Adipocyte (in vitro differentiated cells): ENCODE measurements around the gene ZNF148.

Experiments used
- DNase-seq: peaks from one replicate; pipeline ENCODE4 v3.0.0-alpha.2; 2015; ENCODE audit warnings: low read depth
- H3K27me3 ChIP-seq: replicated peaks from 2 replicates; pipeline ENCODE4 v1.7.0; 2013; ENCODE audit warnings: mild to moderate bottlenecking, low read length, moderate library complexity; ENCODE audit not compliant: control insufficient read depth, insufficient read depth
- H3K36me3 ChIP-seq: 2 replicates; pipeline ENCODE4 v1.7.0; 2013; ENCODE audit warnings: low read length, mild to moderate bottlenecking, moderate library complexity; ENCODE audit not compliant: control insufficient read depth, insufficient read depth, severe bottlenecking
- H3K4me1 ChIP-seq: 2 replicates; pipeline ENCODE4 v1.7.0; 2013; ENCODE audit warnings: mild to moderate bottlenecking, low read length, moderate library complexity; ENCODE audit not compliant: control insufficient read depth, insufficient read depth
- H3K4me3 ChIP-seq: 2 replicates; pipeline ENCODE4 v1.7.0; 2013; ENCODE audit warnings: mild to moderate bottlenecking, low read length, moderate library complexity
- H3K9ac ChIP-seq: 2 replicates; pipeline ENCODE4 v1.7.0; 2013; ENCODE audit warnings: mild to moderate bottlenecking, low read length, moderate library complexity
- H3K9me3 ChIP-seq: 2 replicates; pipeline ENCODE4 v1.7.0; 2013; ENCODE audit warnings: mild to moderate bottlenecking, low read length, moderate library complexity; ENCODE audit not compliant: control insufficient read depth

Gene ZNF148

DNA sequence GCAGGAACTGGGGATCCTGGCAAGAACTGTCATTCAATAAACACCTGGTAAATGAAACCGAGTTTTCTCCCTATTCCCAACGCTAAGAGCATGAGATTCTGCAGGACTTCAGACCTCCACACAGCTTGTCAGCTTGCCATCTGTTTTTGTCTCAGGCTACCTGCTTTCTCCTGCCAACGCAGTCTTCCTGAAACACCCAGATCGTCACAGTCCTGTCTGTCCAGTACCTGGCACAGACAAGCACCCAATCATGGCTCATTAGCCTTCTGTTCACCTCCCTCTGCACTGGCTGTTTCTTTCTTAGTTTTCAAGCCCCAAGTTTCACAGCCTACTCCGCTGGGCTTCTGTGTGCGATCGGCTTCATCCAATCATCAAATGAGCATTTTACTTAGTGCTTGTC lies 167.6 kb downstream of the ZNF148 start:
- Histone ChIP-seq H3K9ac (no peak overlapping the region), H3K36me3 (no peaks in the 10 kb centered on the region), H3K9me3 (no peaks in the 10 kb centered on the region), H3K4me3 (no peak overlapping the region), H3K4me1 (no peaks in the 10 kb centered on the region), H3K27me3 (no peaks in the 10 kb centered on the region)
- no peak for DNase-seq

DNA sequence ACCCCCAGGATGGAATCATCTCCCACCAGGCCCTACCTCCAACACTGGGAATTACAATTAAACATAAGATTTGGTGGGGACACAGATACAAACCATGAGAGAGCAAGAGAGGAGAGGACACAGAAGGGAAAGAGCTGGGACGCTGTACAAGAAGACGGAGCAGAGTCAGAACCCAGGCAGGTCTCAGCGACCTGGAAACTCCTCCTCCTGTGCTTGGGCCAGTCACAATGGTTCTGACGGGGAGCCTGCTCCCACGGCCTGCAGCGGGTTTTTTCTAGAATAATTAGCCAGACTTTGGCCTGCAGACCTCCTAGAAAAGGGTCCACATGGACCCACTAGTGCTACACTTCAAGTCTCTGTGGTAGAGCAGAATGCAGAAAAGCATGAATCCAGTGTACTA lies 168.2 kb downstream of the ZNF148 start:
- Histone ChIP-seq H3K27me3 (no peaks in the 10 kb centered on the region), H3K4me1 (no peaks in the 10 kb centered on the region), H3K9me3 (no peaks in the 10 kb centered on the region), H3K36me3 (no peaks in the 10 kb centered on the region), H3K4me3 (no peak overlapping the region), H3K9ac (no peak overlapping the region)
- no peak for DNase-seq

DNA sequence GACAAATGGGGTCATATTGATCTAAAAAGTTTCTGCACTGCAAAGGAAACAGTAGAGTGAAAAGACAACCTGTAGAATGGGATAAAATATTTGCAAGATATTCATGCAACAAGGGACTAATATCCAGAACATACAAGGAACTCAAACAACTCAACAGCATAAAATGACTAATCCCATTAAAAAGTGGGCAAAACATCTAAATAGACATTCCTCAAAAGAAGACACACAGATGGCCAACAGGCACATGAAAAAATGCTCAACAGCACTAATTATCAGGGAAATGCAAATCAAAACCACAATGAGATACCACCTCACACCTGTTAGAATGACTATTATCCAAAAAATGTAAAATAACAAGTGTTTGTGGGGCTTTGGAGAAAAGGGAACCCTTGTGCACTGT lies 171.4 kb downstream of the ZNF148 start:
- H3K9ac ChIP-seq, result no peak overlapping the region
- DNase-seq, result no peak
- no peaks in the 10 kb centered on the region for H3K27me3 ChIP-seq
- no peaks in the 10 kb centered on the region for H3K9me3 ChIP-seq
- no peaks in the 10 kb centered on the region for H3K4me1 ChIP-seq
- no peak overlapping the region for H3K4me3 ChIP-seq
- H3K36me3 ChIP-seq, result no peaks in the 10 kb centered on the region

DNA sequence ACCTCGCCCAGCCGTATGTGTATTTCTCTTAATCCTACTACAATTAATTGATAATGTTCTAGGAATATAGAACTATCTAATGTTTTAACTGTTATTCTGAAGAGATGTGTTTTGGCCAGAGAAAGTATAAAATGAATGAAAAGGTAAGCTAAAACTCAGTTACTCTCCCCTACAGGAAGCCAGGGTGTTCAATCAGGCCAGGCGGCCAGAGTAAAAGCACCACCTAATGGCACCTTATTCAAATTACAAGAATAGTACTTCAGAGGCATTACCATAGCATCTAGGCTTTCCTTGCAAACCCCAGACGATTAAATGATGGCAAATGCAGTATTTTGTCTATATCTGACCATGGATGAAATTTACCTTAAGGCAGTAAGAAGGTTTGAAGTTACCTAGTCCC lies 172.9 kb downstream of the ZNF148 start:
- Histone ChIP-seq H3K4me1 (no peaks in the 10 kb centered on the region), H3K36me3 (no peaks in the 10 kb centered on the region), H3K4me3 (no peak overlapping the region), H3K9me3 (no peaks in the 10 kb centered on the region), H3K27me3 (no peaks in the 10 kb centered on the region), H3K9ac (no peak overlapping the region)
- no peak for DNase-seq

DNA sequence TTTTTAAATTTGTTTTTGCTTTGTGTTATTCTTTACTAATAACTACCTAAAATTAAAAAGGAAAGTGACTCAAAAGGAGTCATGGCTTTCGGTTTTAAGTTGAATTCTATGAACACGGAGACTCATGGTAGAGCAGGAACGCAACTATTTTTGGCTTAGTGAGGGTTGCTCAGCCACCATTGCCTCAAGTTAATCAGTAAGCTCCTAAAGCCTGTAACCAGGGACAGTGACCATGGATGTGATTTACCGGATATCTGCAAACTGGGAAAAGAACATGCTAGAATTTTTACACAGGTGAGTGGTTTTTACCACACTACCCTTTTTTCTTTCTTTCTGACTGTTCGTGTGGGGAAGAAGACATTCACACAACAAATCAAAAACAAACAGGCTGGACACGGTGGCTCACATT lies 174.4 kb downstream of the ZNF148 start:
- Histone ChIP-seq H3K9me3 (no peaks in the 10 kb centered on the region), H3K4me1 (no peaks in the 10 kb centered on the region), H3K4me3 (no peak overlapping the region), H3K27me3 (no peaks in the 10 kb centered on the region), H3K9ac (no peak overlapping the region), H3K36me3 (no peaks in the 10 kb centered on the region)
- DNase-seq, result no peak

DNA sequence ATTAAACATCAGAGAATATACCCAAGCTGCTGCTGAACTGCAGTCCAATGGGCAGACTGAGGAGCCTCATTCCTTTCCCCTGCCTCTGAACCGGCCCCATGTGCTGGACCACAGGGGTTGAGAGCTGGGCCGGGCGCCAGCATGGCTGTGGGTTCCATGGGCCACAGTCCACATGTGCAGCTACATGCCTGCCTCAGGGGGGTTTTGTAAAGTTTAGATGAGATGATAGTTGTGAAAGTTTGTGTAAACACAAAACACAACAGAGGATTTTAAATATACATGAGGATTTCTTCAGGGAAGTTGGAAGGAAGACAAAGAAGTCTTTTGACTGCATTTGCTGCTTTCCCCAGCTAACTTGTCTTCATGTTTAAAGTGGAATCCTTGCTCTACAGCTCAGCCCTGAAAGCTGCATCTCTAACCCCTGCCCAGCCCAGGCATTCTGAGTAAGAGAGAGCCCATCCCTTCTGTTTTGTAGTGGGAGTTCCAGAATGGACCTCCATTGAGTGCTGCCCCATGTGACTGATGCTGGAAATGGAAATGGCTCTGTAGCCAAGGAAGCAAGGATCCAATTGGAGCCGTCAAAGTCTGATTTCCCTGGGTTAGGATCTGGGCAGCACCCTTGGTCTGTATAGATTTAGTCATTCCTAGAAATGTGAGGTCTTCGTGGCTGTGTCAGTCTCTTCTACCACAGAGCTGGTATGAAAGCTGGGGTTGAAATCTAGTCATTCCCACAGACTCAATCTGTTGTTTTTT lies 180.1 kb downstream of the ZNF148 start:
- no peaks in the 10 kb centered on the region for H3K36me3 ChIP-seq
- H3K4me3 ChIP-seq, result no peak overlapping the region
- DNase-seq, result peak; percentile 87
- no peaks in the 10 kb centered on the region for H3K27me3 ChIP-seq
- no peaks in the 10 kb centered on the region for H3K9me3 ChIP-seq
- H3K4me1 ChIP-seq, result peaks cover 5% of the 10 kb centered on the region
- no peak overlapping the region for H3K9ac ChIP-seq

DNA sequence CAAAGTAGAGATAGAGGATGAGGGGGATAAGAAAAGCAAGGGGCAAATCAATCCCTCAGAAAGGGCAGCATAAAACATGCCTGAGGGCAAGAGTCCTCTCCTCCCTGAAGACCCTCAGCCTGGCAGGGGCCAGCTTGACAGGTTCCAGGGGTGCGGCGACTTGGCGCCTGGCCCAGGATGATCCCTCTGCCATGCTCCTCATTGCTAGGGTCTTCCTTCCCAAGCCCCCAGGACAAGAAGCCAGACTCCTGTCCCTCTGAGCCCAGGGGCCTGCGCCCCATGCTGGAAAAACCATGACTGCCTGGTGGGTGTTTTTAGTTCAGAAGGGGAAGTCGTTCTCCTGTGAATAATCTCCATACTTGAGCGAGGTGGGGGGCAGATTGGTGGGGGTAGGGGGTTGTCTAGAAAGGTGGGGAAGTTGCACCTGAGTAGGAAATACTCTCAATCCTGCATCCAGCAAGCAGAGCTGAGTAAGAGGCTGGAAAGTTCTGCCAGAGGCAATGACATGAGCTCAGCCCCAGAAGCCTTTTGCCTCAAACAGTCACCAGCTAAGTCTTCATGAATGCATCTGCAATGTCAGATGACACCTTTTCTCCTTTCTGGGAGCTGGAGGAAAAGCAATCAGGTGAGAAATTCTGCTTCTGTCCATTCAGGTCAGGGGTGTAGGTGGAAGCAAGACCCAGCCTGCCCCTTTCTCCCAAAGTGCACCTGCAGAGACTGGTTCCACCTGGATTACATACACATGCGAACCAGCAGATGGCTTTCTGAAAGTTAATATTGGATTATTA lies 180.9 kb downstream of the ZNF148 start:
- Histone ChIP-seq H3K36me3 (no peaks in the 10 kb centered on the region), H3K9me3 (no peaks in the 10 kb centered on the region), H3K27me3 (no peaks in the 10 kb centered on the region), H3K4me1 (peaks cover 5% of the 10 kb centered on the region), H3K9ac (no peak overlapping the region), H3K4me3 (no peak overlapping the region)
- peak; percentile 30 for DNase-seq

DNA sequence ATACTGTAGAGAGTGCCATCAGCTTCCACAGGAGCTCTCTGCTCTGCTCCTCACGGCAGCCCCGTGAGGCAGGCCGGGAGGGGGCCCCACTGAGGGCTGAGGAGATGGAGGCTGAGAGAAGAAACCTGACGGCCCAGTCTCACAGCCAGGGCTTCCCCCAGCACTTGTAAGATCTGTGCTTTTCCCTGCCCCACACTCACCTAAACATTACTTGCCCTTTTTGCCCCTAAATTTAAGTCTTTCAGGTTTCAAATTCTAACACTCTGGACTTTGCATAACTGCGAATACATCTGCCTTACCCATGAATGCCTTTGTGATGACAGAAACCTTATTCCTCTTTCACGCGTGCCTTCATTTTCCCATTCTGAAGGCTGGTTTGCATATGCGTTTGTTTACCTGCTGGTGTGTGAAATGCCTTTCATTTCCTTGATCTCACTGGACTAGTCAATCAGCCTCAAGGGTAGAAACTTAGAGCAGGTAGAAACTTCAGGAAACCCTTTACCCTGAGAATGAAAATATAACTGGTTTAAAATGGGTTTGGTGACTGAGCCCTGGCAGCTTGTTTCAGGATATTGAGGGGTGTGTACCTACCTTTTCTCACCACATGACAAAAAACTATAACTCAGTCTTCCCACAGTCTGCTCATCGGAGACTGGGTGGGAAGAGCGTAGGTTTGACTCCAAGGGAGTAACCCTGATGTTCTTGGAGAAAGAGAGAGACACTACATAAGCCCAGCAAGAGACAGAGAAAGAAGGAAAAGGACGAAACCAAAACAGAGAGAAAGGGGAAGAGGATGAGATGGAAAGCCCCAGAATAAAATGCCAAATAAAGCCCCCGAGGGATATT lies 182.7 kb downstream of the ZNF148 start:
- Histone ChIP-seq H3K4me3 (no peak overlapping the region), H3K27me3 (no peaks in the 10 kb centered on the region), H3K9ac (no peak overlapping the region), H3K4me1 (peaks cover 5% of the 10 kb centered on the region), H3K9me3 (no peaks in the 10 kb centered on the region), H3K36me3 (no peaks in the 10 kb centered on the region)
- DNase-seq, result no peak

DNA sequence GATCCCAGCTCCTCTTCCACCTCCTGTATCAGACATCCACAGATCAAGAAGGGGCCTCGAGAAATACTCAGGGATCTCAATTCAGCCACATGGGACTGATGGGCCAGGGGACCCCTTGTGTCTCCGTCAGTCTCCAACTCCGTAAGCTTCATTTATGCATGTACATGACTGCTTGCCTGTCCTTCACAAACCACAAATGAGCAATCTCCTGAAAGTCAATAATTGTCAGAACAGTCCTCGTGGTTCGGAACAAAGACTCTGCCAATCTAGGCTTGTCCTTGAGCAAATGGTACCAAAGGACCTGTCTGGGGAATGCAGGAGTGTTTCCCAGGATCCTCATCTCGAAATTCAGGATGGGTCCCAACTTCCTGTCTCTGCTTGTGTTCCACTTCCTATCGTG lies 183.4 kb downstream of the ZNF148 start:
- Histone ChIP-seq H3K4me3 (no peak overlapping the region), H3K9me3 (no peaks in the 10 kb centered on the region), H3K36me3 (no peaks in the 10 kb centered on the region), H3K4me1 (peaks cover 5% of the 10 kb centered on the region), H3K27me3 (no peaks in the 10 kb centered on the region), H3K9ac (no peak overlapping the region)
- no peak for DNase-seq

DNA sequence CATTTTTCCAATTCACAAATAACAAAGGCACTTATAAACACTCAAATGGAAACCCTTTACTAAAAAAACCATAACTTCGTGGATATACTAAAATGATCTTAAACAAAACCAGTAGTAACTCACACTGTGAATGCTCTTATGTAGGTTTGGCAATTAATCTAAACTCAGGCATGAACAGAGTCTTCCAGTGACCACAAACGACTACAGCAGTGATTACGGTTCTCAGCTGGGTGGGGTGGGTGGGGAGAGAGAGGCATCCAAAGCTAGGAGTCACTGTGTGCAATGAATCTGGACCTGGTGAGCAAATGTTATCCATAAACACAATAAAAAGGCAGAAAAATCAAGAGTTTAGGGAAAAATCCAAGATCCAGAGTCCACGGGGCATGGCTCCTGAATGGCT lies 183.9 kb downstream of the ZNF148 start:
- DNase-seq, result no peak
- Histone ChIP-seq H3K9ac (no peak overlapping the region), H3K4me3 (no peak overlapping the region), H3K4me1 (peaks cover 5% of the 10 kb centered on the region), H3K27me3 (no peaks in the 10 kb centered on the region), H3K9me3 (no peaks in the 10 kb centered on the region), H3K36me3 (no peaks in the 10 kb centered on the region)

DNA sequence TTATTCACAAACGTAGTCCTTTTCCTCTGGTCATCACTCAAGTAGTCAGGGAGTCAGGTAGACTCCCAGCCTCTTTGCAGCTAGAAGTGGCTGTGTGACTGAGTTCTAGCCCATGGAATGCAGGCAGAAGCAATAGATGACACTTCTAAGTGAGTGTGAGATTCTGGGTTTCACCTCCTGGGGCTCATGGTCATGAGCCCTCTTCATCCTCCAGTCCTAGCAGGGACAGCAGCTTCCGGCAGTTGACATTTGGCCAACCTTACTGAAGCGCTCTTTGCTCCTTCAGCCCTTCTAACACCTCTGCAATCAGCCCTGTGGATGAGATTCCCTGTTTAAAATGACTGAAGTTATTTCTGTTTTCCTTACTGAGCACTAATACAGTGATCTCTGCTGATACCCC lies 184.3 kb downstream of the ZNF148 start:
- Histone ChIP-seq H3K9me3 (no peaks in the 10 kb centered on the region), H3K36me3 (no peaks in the 10 kb centered on the region), H3K9ac (no peak overlapping the region), H3K27me3 (no peaks in the 10 kb centered on the region), H3K4me3 (no peak overlapping the region), H3K4me1 (peaks cover 8% of the 10 kb centered on the region)
- no peak for DNase-seq
